ENCODE results near the gene FAM174A. TPM values are rescaled to one million over a fixed set of nuclear protein-coding genes. Genes with fewer than 3 reads are reported as not detected.

The FAM174A gene
- total RNA-seq, 2 donors from 2014 or later, result 18.8 to 33.2 TPM

GRCh38 chr5:100516285-100516684 is 18.9 kb upstream of the FAM174A start:
- no peak for DNase-seq (ENCODE audit: low spot score)
- Histone ChIP-seq H3K9me3 (peaks cover 4% of the 10 kb centered on the region), H3K27ac (no peak overlapping the region), H3K4me1 (ENCODE audit: control insufficient read depth in 1 of 2, low read depth in 2 of 2) (no peaks in the 10 kb centered on the region), H3K4me3 (no peak overlapping the region), H3K36me3 (no peaks in the 10 kb centered on the region), H3K27me3 (replicated peaks; ENCODE audit: insufficient read depth) (no peaks in the 10 kb centered on the region)
- TF ChIP-seq, protein P1, sequence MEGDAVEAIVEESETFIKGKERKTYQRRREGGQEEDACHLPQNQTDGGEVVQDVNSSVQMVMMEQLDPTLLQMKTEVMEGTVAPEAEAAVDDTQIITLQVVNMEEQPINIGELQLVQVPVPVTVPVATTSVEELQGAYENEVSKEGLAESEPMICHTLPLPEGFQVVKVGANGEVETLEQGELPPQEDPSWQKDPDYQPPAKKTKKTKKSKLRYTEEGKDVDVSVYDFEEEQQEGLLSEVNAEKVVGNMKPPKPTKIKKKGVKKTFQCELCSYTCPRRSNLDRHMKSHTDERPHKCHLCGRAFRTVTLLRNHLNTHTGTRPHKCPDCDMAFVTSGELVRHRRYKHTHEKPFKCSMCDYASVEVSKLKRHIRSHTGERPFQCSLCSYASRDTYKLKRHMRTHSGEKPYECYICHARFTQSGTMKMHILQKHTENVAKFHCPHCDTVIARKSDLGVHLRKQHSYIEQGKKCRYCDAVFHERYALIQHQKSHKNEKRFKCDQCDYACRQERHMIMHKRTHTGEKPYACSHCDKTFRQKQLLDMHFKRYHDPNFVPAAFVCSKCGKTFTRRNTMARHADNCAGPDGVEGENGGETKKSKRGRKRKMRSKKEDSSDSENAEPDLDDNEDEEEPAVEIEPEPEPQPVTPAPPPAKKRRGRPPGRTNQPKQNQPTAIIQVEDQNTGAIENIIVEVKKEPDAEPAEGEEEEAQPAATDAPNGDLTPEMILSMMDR (IDR thresholded peaks at IDR 0.05), result no peak
- no peak for ATAC-seq (ENCODE audit: insufficient number of reproducible peaks, low FRiP score, low read depth)

GRCh38 chr5:100517301-100517974 is 17.7 kb upstream of the FAM174A start:
- Histone ChIP-seq H3K4me1 (ENCODE audit: control insufficient read depth in 1 of 2, low read depth in 2 of 2) (no peaks in the 10 kb centered on the region), H3K36me3 (no peaks in the 10 kb centered on the region), H3K9me3 (peaks cover 4% of the 10 kb centered on the region), H3K27me3 (replicated peaks; ENCODE audit: insufficient read depth) (no peaks in the 10 kb centered on the region), H3K4me3 (no peak overlapping the region), H3K27ac (no peak overlapping the region)
- ATAC-seq (ENCODE audit: insufficient number of reproducible peaks, low FRiP score, low read depth) (no peak), DNase-seq (ENCODE audit: low spot score) (no peak)
- TF ChIP-seq, protein P1 (IDR thresholded peaks at IDR 0.05), result no peak

DNA sequence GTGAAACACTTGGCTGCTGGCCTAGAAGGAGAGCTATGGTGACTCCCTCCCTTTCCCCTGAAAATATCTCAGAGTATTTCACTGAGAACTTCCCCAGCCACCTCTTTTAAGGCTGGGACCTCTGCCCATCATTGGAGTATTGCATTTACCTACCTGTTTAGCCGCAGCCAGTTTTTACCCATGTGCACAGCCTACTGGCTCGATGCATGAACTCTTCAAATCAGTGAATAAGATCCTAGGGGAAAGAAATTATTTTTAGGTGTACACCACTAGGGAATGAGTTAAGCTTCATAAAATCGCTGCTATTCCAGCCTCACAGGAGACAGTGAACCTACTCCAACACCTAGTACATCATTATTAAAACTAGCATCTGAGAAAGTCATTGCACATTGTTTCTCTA is 16.8 kb upstream of the FAM174A start:
- Histone ChIP-seq H3K9me3 (peaks cover 4% of the 10 kb centered on the region), H3K27ac (no peak overlapping the region), H3K27me3 (replicated peaks; ENCODE audit: insufficient read depth) (no peaks in the 10 kb centered on the region), H3K36me3 (no peaks in the 10 kb centered on the region), H3K4me1 (ENCODE audit: control insufficient read depth in 1 of 2, low read depth in 2 of 2) (no peaks in the 10 kb centered on the region), H3K4me3 (no peak overlapping the region)
- TF ChIP-seq, protein P1 (IDR thresholded peaks at IDR 0.05), result no peak
- DNase-seq (ENCODE audit: low spot score) (no peak), ATAC-seq (ENCODE audit: insufficient number of reproducible peaks, low FRiP score, low read depth) (no peak)

GRCh38 chr5:100519075-100519474 is 16.1 kb upstream of the FAM174A start:
- no peak for ATAC-seq (ENCODE audit: insufficient number of reproducible peaks, low FRiP score, low read depth)

DNA sequence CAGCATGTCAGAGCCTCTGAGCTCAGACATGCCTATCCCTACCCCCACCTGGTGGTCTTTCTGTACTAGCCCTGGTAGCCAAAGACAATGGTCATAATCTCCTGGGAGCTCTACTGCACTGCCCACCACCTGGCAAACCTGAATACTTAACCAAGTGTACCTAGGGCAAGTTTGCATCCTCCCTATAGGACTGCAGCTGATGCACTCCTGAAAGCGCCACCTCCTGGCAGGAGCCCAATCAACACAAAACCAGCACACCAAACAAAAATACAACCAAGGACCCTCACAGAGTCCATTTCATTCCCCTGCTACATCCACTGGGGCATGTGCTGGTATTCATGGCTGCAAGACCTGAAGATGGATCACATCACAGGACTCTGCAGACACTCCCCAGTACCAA is 14.8 kb upstream of the FAM174A start:
- DNase-seq (ENCODE audit: low spot score), result no peak
- H3K27me3 ChIP-seq (replicated peaks; ENCODE audit: insufficient read depth), result no peaks in the 10 kb centered on the region
- peaks cover 4% of the 10 kb centered on the region for H3K9me3 ChIP-seq
- no peaks in the 10 kb centered on the region for H3K4me1 ChIP-seq (ENCODE audit: control insufficient read depth in 1 of 2, low read depth in 2 of 2)
- H3K36me3 ChIP-seq, result no peaks in the 10 kb centered on the region
- H3K27ac ChIP-seq, result no peak overlapping the region
- TF ChIP-seq, protein P1 (IDR thresholded peaks at IDR 0.05), result no peak
- ATAC-seq (ENCODE audit: insufficient number of reproducible peaks, low FRiP score, low read depth), result no peak
- H3K4me3 ChIP-seq, result no peak overlapping the region

More at GRCh38 chr5:100519075-100519474, 16.1 kb upstream of the FAM174A start:
- no peak overlapping the region for H3K4me3 ChIP-seq
- H3K27ac ChIP-seq, result no peak overlapping the region
- H3K4me1 ChIP-seq (ENCODE audit: control insufficient read depth in 1 of 2, low read depth in 2 of 2), result no peaks in the 10 kb centered on the region
- peaks cover 4% of the 10 kb centered on the region for H3K9me3 ChIP-seq
- H3K27me3 ChIP-seq (replicated peaks; ENCODE audit: insufficient read depth), result no peaks in the 10 kb centered on the region
- TF ChIP-seq, protein P1 (IDR thresholded peaks at IDR 0.05), result no peak
- no peaks in the 10 kb centered on the region for H3K36me3 ChIP-seq
- DNase-seq (ENCODE audit: low spot score), result no peak

All from thoracic aorta (tissue), 2 donors.